Measurements from ENCODE around the gene INTS6.

GRCh38 chr13:51423766-51424165 lies 29.1 kb downstream of the INTS6 start:
- TF ChIP-seq CTCF (IDR thresholded peaks at IDR 0.05) (no peak), POLR2A (IDR thresholded peaks at IDR 0.05) (no peak)
